ENCODE measurements around the gene KCNAB1.
A peak's percentile ranks its signal among the peaks of the same experiment; 100 is the strongest.

DNA sequence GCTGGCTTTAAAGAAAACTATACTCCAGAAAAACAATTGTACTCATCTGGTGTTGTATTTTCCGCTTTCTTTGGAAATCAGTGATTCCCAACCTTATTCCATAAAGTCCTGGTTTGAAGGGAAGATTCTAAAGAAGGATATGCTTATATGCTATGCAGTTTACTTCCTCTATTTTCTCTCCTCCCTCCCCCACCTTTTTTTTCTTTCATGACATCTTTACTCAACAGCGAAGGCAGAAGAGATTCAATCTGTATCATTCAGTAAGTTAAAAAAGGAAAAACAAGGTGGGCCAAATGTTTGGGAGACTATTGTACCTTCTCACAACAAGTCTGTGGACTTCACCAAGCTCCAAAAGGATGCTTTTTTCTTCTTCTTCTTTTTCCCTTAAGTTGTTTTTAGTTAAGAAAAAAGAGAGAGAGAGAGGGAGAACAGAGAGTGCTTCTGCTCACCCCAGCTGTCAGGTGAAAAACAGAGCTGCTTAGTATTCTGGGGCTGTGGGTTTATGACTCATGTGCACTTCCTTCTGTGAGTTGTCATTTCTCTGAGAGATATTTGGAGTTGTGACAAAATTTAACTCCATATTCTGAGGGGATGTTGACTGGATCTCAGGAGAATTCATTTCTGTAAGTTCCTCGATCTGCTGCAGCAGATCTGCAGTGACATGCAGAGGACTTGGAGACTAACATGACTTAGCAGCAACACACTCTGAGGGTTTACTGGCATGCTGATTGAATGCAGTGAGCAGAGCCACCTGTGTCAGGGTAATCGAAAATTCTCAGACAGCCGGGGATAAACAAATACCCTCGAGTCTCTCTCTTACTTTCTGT lies 363.8 kb downstream of the KCNAB1 start:
- TF ChIP-seq, protein P1, sequence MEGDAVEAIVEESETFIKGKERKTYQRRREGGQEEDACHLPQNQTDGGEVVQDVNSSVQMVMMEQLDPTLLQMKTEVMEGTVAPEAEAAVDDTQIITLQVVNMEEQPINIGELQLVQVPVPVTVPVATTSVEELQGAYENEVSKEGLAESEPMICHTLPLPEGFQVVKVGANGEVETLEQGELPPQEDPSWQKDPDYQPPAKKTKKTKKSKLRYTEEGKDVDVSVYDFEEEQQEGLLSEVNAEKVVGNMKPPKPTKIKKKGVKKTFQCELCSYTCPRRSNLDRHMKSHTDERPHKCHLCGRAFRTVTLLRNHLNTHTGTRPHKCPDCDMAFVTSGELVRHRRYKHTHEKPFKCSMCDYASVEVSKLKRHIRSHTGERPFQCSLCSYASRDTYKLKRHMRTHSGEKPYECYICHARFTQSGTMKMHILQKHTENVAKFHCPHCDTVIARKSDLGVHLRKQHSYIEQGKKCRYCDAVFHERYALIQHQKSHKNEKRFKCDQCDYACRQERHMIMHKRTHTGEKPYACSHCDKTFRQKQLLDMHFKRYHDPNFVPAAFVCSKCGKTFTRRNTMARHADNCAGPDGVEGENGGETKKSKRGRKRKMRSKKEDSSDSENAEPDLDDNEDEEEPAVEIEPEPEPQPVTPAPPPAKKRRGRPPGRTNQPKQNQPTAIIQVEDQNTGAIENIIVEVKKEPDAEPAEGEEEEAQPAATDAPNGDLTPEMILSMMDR (IDR thresholded peaks at IDR 0.05 in 2 of 3, conservative IDR thresholded peaks at IDR 0.05 in 1 of 3; ENCODE audit: borderline replicate concordance in 1 of 3, insufficient read depth in 1 of 3, low read depth in 2 of 3, low read length in 2 of 3), result no peak
- no peak for TF ChIP-seq POLR2AphosphoS5 (IDR thresholded peaks at IDR 0.05; ENCODE audit: low read depth, low read length)
- TF ChIP-seq JUND (IDR thresholded peaks at IDR 0.05), result peak; percentile 52
- no peak for TF ChIP-seq EGR1 (IDR thresholded peaks at IDR 0.05; ENCODE audit: low read depth)
- TF ChIP-seq TCF7L2 (IDR thresholded peaks at IDR 0.05; ENCODE audit: borderline replicate concordance, extremely low read depth, insufficient read depth, insufficient read length), result no peak

Measured in HCT116 (cell line).